Erythroblast (primary cell): ENCODE data around the gene TYMS.

ENCODE experiments used
- GATA1 ChIP-seq: IDR thresholded peaks from 2 replicates; pipeline ENCODE4 v1.6.1; 2011; ENCODE audit warnings: low read depth, mild to moderate bottlenecking, control low read depth, low read length, moderate library complexity
- POLR2A ChIP-seq: IDR thresholded peaks from 2 replicates; pipeline ENCODE4 v1.6.1; 2011; ENCODE audit warnings: mild to moderate bottlenecking, low read length

- TF ChIP-seq POLR2A: no peak
- no peak for TF ChIP-seq GATA1
Measured at GRCh38 chr18:678482-679182, 21.2 kb downstream of the TYMS start.
